CD4-positive, alpha-beta T cell (primary cell): ENCODE data around the gene LRRFIP2. TPM values are rescaled to one million over a fixed set of nuclear protein-coding genes. Genes with fewer than 3 reads are reported as not detected.

Experiments
- ATAC-seq: fragments of 200-7000 bp; cut with Tn5 transposase; one replicate; pipeline ENCODE4 v1.10.0; 2022; ENCODE audit warnings: mild to moderate bottlenecking; ENCODE audit not compliant: poor library complexity
- CTCF ChIA-PET: fragments of 350-600 bp; sonication (Branson Sonifier 250); formaldehyde crosslinking; loops from one replicate; lab custom pipeline; 2021; ENCODE audit warnings: antibody characterized with exemption, inconsistent platforms; lab: Charles Lee
- POLR2A ChIA-PET: fragments of 350-600 bp; sonication (Branson Sonifier 250); formaldehyde crosslinking; loops from one replicate; lab custom pipeline; 2021; ENCODE audit warnings: antibody characterized with exemption, inconsistent platforms; lab: Charles Lee
- DNase-seq, 14 experiments: peaks; one replicate each; pipeline ENCODE4 v3.0.0-alpha.2; 2013 to 2020; ENCODE audit warnings: mixed read lengths in 2 of 14
- H3K27ac ChIP-seq, 2 donors: one replicate each; pipeline versions ENCODE4 v1.5.1 to v1.7.0; 2013; ENCODE audit warnings: low read length in 2 of 2, low read depth in 1 of 2, mild to moderate bottlenecking in 1 of 2
- H3K27me3 ChIP-seq, 2 experiments: 1 replicate in 1 of 2; 2 replicates in 1 of 2; pipeline versions ENCODE4 v1.6.1 to v1.7.0; 2013; ENCODE audit warnings: low read length in 2 of 2, control low read depth in 1 of 2, mild to moderate bottlenecking in 1 of 2, moderate library complexity in 1 of 2; ENCODE audit not compliant: insufficient read depth in 2 of 2, control insufficient read depth in 1 of 2
- H3K36me3 ChIP-seq: one replicate; pipeline ENCODE4 v1.6.1; 2013; ENCODE audit warnings: low read length, control low read depth; ENCODE audit not compliant: insufficient read depth
- H3K4me1 ChIP-seq: one replicate; pipeline ENCODE4 v1.6.1; 2013; ENCODE audit warnings: low read length, control low read depth; ENCODE audit not compliant: insufficient read depth
- H3K4me3 ChIP-seq: one replicate; pipeline ENCODE4 v1.5.1; 2013; ENCODE audit warnings: mild to moderate bottlenecking, low read length, moderate library complexity
- H3K9me3 ChIP-seq, 2 experiments: 1 replicate in 1 of 2; 2 replicates in 1 of 2; pipeline versions ENCODE4 v1.6.1 to v1.7.0; 2013; ENCODE audit warnings: low read length in 2 of 2, mild to moderate bottlenecking in 2 of 2, control low read depth in 1 of 2, moderate library complexity in 1 of 2; ENCODE audit not compliant: control insufficient read depth in 1 of 2, insufficient read depth in 1 of 2
- H3K27ac Mint-ChIP-seq: one replicate; pipeline ENCODE4 v1.8.0; 2020; ENCODE audit warnings: mixed read lengths
- H3K27me3 Mint-ChIP-seq: one replicate; pipeline ENCODE4 v1.8.0; 2021; ENCODE audit warnings: mixed read lengths
- H3K36me3 Mint-ChIP-seq: one replicate; pipeline ENCODE4 v1.8.0; 2021; ENCODE audit warnings: low read depth, mixed read lengths
- H3K4me1 Mint-ChIP-seq: one replicate; pipeline ENCODE4 v1.8.0; 2021; ENCODE audit warnings: low read depth, mixed read lengths
- H3K4me3 Mint-ChIP-seq: one replicate; pipeline ENCODE4 v1.8.0; 2020; ENCODE audit warnings: mild to moderate bottlenecking, mixed read lengths
- H3K9me3 Mint-ChIP-seq: one replicate; pipeline ENCODE4 v1.8.0; 2020; ENCODE audit warnings: mixed read lengths
- intact Hi-C, 2 experiments: fragments of 100-400 bp; cut with DNase I in 1 of 2; cut with micrococcal nuclease in 1 of 2; formaldehyde crosslinking; loops; one replicate each; pipeline versions ENCODE4 v1.15.1 to v1.9.0; 2023 to 2025; cut with DNase I, micrococcal nuclease
- total RNA-seq, 174 experiments: library from RNA in 2 of 174; stranded (reverse) in 2 of 174; gene quantifications; one replicate each; pipeline ENCODE4 v1.2.3 and lab custom pipeline; 2021 to 2026
- TF ChIP-seq, protein P1 (sequence below): fragments of 200-600 bp; IDR thresholded peaks from one replicate; pipeline ENCODE4 v1.8.0; 2022; ENCODE audit warnings: antibody characterized with exemption, mild to moderate bottlenecking

LRRFIP2 gene
- total RNA-seq, 2 experiments from 2014 or later, result 34.2 to 34.8 TPM

DNA sequence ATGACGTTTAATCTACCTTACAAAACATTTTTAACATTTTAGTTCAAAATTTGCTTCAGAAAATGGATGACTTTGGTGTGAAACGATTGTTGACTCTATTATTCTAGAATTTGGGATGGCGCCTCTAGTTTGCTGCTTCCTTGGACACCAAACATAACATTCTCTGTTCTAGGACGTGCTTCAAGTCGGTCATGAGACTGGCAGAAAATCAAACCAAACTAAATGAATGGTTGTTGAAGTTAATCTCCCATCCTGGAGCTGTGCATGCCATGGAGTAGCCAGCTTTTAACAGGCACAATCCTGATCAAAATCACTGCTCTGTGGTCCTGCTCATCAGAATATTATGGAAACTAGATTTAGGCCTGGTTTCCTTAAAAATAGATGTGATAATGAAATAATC lies 9.6 kb upstream of the LRRFIP2 start:
- Mint-ChIP-seq H3K27me3 (no peaks in the 10 kb centered on the region), H3K4me1 (peaks cover 5% of the 10 kb centered on the region), H3K4me3 (no peak overlapping the region), H3K9me3 (no peaks in the 10 kb centered on the region), H3K36me3 (no peaks in the 10 kb centered on the region), H3K27ac (no peak overlapping the region)
- intact Hi-C loops, result no loop called here
- H3K4me3 ChIP-seq, result no peak overlapping the region
- CTCF ChIA-PET, result no interaction called here
- DNase-seq, result no peak
- H3K27ac ChIP-seq, result no peak overlapping the region
- H3K9me3 ChIP-seq, result no peaks in the 10 kb centered on the region
- POLR2A ChIA-PET, result no interaction called here
- ATAC-seq, result no peak
- H3K27me3 ChIP-seq, result no peaks in the 10 kb centered on the region
- no peaks in the 10 kb centered on the region for H3K36me3 ChIP-seq
- H3K4me1 ChIP-seq, result no peaks in the 10 kb centered on the region
- TF ChIP-seq, protein P1, sequence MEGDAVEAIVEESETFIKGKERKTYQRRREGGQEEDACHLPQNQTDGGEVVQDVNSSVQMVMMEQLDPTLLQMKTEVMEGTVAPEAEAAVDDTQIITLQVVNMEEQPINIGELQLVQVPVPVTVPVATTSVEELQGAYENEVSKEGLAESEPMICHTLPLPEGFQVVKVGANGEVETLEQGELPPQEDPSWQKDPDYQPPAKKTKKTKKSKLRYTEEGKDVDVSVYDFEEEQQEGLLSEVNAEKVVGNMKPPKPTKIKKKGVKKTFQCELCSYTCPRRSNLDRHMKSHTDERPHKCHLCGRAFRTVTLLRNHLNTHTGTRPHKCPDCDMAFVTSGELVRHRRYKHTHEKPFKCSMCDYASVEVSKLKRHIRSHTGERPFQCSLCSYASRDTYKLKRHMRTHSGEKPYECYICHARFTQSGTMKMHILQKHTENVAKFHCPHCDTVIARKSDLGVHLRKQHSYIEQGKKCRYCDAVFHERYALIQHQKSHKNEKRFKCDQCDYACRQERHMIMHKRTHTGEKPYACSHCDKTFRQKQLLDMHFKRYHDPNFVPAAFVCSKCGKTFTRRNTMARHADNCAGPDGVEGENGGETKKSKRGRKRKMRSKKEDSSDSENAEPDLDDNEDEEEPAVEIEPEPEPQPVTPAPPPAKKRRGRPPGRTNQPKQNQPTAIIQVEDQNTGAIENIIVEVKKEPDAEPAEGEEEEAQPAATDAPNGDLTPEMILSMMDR, result no peak

DNA sequence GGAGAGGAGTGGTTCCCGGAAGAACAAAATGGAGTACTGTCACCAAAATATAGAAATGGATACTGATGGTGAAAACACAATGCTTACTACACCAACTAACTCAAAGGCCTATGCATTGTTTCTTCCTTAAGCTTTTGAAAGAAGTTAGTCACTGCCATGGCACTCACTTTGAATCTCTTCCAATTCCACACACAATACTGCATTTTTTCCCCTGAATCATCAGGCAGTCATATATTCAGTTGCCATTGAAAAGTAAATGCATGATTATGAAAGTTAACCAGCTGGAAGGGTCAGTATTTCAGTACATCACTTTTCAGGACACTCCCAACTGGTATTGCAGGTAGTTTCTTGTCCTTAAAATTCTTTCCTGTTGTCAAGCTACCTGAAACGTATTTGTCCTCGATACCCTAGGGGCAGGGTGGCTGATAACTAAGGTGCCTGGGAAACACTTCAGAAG lies 9.0 kb upstream of the LRRFIP2 start:
- CTCF ChIA-PET, result no interaction called here

DNA sequence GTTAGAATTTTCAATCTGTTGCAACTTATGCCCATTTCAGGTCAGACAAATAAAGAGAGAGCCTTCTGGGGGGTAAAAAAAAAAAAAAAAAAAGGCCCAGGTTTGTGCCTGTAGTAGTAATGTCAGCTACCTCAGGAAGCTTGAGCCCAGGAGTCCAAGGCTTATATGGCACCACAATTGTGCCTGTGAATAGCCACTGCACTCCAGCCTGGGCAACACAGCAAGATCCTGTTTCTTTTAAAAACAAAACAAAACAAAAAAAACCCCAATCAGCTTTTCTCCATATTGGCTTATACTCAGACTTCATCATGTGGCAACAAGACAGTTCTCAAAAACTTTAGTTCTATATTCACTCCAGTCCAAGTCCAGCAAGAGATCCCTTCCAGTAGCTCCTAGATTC lies 8.4 kb upstream of the LRRFIP2 start:
- intact Hi-C loops, result no loop called here
- no peak overlapping the region for H3K4me3 ChIP-seq
- no peak for ATAC-seq
- Mint-ChIP-seq H3K9me3 (no peaks in the 10 kb centered on the region), H3K27me3 (no peaks in the 10 kb centered on the region), H3K27ac (no peak overlapping the region), H3K36me3 (no peaks in the 10 kb centered on the region), H3K4me1 (peaks cover 13% of the 10 kb centered on the region), H3K4me3 (no peak overlapping the region)
- H3K36me3 ChIP-seq, result no peaks in the 10 kb centered on the region
- TF ChIP-seq, protein P1, result no peak
- no peak overlapping the region for H3K27ac ChIP-seq
- H3K9me3 ChIP-seq, result no peaks in the 10 kb centered on the region
- ChIA-PET CTCF (interaction anchor here (0.7 kb wide), 1 partner anchor 149 kb away, joined by 3 read pairs; no protein-coding TSS in a partner anchor), POLR2A (no interaction called here)
- no peak for DNase-seq
- no peaks in the 10 kb centered on the region for H3K4me1 ChIP-seq
- no peaks in the 10 kb centered on the region for H3K27me3 ChIP-seq

More for the DNA sequence above, 9.0 kb upstream of the LRRFIP2 start:
- H3K27me3 Mint-ChIP-seq, result no peaks in the 10 kb centered on the region
- intact Hi-C loops, result no loop called here
- H3K36me3 Mint-ChIP-seq, result no peaks in the 10 kb centered on the region
- Histone ChIP-seq H3K27ac (no peak overlapping the region), H3K4me1 (no peaks in the 10 kb centered on the region), H3K27me3 (no peaks in the 10 kb centered on the region), H3K9me3 (no peaks in the 10 kb centered on the region), H3K4me3 (no peak overlapping the region), H3K36me3 (no peaks in the 10 kb centered on the region)
- DNase-seq (no peak), ATAC-seq (no peak)
- H3K4me1 Mint-ChIP-seq, result peaks cover 7% of the 10 kb centered on the region
- TF ChIP-seq, protein P1, result no peak
- H3K27ac Mint-ChIP-seq, result no peak overlapping the region
- no peak overlapping the region for H3K4me3 Mint-ChIP-seq
- H3K9me3 Mint-ChIP-seq, result no peaks in the 10 kb centered on the region
- POLR2A ChIA-PET, result no interaction called here
